Stimulated activated CD4-positive, alpha-beta T cell treated with anti-CD3 and anti-CD28 coated beads, Interleukin-1b, Interleukin-23, amount 100 ng/mL, for 1 hour (primary cell): ENCODE data around the gene LDLRAD3.

ENCODE experiments used
- DNase-seq, 2 donors: peaks; one replicate each; pipeline ENCODE4 v3.0.0-alpha.2; 2020; ENCODE audit warnings: low read depth in 2 of 2

LDLRAD3 gene

DNA sequence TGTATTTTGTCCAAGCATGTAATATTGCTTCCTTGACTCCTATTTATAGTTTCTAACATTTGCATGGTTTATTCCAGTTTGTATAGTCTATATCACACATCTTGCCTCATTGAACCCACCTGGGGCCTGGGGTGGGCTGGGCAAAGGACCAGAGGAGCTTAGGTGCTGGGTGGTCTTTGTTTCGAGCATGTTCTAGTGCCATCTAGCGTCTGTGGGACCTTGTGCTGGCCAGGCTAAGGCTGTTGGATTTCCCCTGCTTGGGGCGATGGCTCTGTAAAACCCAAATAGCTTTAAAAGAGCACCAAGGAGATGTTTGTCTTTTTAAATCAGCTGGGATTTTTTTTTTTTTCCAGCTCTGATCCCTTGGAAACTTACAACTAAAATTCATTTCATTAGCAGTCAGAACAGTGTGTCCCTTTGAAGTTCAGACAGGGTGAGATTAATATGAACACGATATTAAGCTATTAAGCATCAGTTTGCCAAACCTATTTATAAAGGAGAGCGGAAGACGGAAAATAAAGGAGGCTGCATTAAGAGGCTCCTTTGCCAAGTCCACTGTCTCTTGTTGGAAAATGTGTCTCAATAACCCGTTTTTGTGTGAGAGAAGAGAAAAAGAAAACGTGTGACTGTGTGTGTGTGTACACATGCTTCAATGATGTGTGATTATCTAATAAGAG, 188.0 kb downstream of the LDLRAD3 start:
- no peak for DNase-seq

DNA sequence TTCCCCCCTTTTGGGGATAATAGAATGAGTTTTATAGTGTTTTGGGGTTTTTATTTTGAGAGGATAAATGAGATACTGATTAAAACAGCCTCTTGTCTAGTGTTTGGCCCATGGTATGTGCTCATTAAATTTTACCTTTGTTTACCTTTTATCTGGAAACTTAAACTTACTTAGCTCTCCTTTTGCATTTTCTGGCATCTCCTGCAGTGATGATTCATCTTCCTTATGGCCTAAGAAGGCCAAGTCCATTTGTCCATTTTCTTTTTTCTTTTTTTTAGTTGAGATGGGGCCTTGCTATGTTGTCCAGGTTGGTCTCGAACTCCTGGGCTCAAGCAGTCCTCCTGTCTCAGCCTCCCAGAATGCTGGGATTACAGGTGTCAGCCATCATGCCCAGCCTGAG, 189.1 kb downstream of the LDLRAD3 start:
- no peak for DNase-seq

DNA sequence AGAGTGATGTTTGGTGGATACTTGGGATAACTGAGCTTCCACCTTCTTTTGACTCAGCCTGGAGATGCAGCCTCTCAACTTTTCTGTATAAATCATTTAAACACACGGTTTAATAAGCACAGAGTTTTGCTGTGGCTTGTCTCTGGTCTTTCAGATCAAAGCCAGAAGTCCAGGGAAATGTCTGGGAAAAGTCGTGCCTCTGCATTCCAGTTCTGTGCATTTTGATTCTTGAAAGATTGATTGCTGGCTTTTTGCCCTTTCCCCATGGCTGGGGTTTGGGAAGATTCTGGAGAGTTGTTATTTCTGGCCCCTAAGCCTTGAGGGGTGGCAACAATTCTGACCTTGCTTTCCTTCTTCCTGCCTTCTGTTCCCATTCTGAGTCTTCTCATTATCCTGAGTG, 191.2 kb downstream of the LDLRAD3 start:
- DNase-seq, result no peak

DNA sequence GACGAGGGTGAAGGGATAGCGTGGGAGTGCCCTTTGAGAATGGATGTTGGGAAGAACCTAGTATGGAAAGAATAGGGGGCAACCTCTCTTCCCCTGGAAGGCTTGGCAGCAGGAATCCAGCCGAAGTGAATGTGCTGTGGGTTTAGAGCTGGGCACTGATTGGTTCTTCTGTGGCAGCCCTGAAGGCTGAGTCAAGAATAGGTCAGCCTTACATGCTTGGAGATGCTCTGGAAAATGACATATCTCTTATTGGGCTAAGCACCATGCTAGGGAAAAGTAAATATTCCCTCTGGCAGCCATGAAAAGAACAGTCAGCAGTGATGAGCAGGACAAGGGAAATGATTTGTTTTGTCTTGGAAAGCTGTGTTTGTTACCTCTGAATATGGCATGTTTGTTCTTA, 195.9 kb downstream of the LDLRAD3 start:
- no peak for DNase-seq

DNA sequence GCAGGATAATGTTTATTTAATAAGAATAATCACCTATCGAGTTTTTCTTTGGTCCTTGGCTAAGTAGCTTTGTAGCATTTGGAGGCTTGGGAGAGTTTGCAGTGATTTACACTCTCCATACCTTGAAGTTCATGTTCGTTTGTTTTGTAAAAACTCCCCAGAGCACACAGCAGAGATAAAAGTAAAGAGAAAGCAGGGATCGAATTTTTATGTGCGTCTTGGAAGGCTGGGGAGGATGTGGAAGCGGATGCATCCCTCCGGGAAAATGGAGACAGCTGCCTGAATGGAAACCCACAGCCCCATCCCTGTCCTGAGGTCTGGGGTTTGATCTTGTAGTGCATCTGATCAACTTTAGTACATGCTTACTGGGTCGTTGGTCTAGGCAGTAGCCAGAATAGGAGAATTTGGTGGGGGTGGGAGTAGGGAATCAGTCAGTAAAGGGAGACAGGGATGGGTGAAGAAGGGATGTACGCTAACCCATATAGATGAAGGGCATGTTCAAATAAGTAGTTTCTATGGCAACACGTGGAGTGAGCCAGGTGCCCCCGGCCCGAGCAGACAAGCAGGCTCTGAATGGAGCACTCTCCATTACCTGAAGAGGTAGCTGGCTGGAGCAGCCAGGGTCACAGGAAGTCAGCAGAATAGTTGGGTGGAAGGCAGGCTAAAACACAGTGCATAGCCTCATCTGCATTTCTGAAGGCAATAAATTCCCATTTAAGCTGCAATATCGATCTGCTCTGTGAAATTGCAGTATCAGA, 197.5 kb downstream of the LDLRAD3 start:
- no peak for DNase-seq

DNA sequence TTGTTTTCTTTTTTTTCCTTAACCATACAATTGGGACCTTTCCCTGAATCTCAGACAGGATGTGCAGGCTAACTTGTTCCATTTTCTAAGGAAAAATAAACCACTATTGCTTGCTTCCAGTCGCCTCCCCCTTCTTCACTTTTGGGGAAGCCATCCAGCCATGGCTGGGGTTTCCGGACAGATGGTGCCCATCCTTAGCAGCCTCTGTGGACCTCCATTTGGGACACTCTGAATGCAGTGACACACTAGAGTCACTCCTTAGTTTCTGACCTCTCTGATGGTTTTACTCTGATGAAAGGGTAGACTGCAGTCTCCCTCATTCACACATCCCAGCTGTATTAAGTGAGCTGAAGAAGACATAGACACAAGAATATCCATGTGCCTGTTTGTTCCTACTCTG, 198.1 kb downstream of the LDLRAD3 start:
- DNase-seq, result no peak

DNA sequence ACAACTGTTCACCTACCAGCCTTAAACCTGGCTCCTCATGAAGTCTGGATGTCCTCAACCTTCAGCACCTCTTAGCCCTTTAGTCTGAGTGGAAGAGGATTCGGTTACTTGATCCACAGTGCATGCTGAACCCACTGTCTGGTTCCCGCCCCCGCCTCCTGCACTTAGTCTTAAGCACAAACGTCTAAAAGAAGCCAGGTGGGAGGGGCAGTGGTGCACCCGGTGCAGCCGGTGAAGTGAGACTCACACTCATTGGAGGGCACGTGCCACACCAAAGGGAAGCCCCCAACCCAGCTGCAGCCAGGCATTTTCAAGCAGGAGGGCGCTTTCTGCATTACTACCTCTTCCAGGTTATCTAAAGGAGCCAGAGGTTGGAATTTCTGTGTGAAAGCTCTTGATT, 198.6 kb downstream of the LDLRAD3 start:
- no peak for DNase-seq

DNA sequence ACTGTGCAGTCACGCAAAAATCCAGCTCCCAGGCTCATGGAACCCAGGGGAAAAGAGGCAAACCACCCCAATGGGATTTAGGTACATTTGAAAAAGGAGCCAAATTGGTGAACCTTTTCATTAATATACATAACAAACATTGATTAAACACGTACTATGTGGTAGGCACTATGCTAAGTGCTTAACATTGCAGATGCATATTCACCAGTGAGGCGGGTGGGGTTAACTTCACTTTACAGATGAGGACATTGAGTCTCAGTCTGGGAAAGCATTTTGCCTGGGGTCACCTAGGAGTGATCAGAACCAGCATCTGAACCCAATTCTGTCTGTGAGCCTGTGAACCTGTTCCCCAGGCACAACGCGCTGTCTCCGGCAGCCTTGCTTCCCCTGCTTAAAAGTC, 199.0 kb downstream of the LDLRAD3 start:
- no peak for DNase-seq

DNA sequence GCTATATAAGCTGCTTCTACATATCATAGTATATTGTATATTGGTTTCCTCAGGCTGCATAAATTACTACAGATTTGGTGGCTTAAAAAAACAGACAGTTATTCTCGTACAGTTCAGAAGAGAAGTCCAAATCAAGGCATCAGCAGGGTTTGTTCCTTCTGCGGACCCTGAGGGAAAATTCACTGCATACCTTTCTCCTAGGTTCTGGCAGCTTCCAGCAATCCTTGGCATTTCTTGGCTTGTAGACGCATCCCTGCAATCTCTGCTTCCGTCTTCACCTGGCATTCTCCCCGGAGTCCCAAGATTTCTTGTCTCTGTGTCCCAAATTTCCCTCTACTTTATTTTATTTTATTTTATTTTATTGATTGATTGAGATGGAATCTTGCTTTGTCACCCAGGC, 202.6 kb downstream of the LDLRAD3 start:
- DNase-seq, result no peak

DNA sequence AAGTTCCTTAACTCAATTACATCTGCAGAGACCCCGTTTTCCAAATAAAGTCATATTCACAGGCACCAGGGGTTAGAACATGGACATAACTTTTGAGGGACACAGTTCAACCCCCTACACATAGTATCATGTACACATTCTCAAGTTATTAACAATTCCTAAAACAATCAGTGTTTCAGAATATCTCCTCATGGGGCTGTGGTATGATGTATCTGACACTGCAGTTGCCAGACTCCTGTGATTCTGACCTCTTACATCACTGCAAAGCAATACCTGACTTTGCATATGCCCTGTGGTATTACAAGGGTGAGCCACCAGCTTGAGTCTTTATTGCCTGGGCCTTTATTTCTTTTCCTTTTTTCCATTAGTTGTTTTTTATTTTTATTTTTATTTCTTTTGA, 203.6 kb downstream of the LDLRAD3 start:
- DNase-seq, result no peak

DNA sequence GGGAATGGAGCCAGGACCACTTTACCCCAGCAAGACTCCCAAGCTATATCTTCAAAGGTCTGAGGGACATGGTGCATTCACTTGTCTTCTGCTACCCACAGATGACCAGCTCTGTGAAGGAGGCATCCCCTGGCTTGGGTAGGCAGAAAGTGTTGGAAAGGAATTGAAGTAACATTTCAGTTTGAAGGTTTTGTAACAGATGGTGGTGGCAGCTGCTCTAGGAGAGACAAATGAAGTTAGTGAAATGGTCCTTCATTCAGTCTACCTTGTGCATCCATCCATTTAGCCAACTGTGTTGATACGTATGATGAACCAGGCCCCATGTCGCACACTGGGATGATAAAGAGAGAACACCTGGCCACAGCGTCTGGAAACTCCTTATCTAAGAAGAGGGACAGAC, 204.8 kb downstream of the LDLRAD3 start:
- DNase-seq, result no peak

DNA sequence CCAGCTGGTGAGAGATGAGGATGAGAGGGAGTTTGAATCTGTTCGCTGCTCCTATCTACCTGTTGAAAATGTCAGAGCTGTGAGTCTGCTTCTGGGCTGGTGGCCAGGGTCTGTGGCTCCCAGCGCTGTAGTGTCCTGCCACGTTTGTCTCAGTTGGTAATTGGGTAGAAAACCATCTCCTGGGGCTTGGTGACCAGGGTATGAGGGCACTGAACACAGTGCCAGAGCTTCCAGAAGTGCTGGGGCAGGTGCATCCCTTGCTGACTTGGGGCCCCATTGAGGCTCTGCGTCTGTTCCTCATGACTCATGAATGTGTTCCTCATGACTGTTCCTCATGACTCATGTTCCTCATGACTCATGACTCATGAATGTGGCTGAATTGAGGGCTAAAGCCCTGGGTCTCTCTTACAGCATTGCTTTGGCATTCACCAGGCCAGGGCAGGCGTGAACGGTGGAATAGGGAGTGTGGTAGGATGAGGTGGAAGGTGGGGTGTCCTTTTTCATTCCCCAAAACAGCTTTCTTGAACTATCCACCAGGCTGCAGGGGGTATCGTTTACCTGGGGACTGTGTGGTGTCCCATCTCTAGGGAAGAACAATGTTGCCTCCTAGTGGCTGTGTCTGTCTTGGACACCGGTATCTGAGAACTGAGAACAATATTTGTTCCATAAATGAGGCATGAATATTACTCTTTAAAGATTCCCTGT, 205.8 kb downstream of the LDLRAD3 start:
- DNase-seq, result no peak

DNA sequence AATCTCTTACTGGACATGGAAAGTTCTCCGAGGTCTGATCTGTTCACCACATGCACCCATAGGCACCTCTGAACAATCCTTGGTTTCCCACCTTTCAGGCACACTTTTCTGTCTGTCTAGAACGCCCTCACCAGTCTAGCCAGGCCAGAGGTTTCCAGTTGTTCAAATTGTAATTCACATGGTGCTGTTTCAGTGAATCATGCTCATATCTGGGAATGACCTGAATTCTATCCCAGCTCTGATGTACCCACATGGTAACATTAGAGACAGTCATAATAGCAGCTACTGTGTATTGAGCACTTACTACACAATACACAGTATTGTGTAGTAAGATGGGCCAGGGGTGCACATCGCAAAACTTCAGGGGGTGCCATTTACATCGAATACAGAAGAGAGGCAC, 207.1 kb downstream of the LDLRAD3 start:
- no peak for DNase-seq

DNA sequence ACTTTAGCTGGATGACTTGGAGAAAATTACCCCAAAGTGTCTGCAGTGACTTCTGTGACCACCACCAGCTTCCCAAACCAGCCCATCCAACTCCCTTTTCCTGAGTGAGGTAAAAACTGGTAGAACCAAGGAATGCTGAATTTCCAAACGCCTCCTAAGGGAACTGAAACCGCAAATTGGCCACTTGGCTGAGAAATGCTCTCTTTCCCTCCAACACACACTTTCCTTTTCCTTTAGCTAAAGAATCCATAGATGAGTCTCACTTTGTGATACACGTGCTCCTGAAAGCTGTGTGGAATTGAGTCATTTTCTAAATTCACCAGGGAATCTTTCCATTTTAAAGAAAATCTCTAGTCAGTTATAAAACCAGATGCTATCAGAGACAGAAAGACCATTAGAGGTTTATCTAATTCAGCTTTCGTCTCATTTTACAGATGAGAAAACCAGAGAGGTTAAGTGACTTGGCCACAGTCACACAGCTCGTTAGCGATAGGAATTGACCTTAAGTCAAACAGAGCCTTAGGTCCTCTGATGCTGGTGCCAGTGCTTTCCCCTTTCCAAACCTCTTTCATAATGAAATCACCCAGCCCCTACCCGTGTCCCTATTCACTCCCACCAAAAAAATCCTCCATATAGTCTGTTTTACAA, 208.2 kb downstream of the LDLRAD3 start:
- DNase-seq, result no peak

DNA sequence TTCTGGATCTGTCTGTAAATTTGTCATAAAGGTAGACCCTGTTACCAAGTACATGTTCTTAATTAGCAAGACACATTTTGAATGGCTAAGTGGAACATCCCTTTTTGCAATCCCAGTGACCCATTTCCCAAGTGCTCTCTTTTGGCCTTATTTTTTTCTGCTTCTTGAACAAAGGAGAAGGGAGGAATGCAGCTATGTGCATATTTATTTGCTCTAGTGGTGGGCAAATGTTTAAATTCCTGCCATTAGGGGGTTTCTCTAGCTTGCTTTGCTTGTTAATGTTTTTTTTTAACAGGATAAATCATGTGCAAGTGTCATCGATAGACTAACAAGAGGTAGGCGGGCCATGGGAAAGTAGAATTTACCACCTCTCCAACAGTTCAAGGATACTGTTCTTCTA, 209.7 kb downstream of the LDLRAD3 start:
- DNase-seq, result no peak

DNA sequence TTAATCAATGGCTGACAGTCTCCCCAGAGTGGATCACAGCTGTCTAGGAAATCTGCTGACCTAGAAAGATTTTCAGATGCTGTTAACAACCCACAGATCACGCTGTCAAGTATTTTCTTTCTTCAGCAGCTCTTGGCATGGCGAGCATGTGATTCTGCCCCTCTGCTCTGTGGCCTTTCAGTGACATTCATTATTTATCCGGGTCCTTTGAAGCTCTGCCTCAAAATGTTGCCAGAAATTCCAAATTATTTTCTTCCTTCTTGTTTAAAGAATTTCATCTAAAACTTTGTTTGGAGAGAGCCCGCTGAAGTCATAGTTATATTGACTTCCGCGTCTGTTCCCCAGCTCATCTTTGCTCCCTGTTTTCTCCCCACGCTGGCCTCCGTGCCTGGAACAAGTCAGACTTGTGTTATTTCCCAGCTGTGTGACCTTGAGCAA, 211.3 kb downstream of the LDLRAD3 start:
- DNase-seq, result no peak

DNA sequence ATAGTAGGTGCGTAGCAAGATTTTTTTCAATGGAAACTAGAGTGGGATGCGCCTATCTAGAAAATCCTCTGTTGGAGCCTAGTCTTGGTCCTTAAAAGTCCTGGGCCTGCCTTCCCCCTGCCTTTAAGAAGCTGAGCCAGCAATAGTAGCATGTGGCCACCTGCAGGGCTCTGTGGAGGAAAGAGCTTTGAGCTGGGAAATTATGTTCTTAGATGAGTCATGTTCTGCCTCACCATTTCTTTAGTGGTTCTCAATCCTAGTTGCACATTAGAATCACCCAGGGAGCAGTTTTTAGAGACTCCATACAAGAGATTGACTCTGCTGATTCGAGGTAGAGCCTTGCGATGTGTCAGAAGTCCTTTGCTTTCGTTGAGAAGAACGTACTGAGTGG, 211.9 kb downstream of the LDLRAD3 start:
- DNase-seq, result no peak

DNA sequence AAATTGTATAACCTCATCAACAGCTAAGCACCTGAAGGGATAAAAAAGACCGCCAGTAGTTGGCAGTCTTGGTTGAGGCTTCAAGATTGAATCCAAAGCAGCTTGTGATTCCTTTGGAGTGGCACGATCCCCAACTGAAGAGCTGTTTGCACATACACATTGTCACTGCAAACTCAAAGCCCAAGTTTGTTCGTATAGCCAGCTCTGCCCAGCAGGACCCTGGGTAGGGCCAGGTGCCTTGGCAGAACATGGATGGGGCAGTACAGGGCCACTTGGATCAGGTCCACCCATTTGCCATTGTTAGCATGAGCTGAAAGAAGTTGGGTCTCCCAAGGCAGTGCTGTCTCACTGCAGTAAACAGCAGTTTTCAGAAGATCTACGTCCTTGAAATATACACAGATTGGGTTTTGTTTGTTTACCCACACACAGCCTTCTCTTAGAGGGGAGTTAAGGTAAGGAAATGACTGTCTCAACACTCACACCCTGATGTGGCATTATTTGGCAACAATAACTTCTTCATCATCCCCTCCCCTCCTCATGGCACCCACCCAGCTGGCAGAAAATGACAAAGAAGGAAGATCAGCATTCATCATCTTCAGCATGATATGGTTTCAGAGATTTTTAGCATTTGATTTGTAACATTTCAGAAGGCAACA, 212.4 kb downstream of the LDLRAD3 start:
- DNase-seq, result no peak

DNA sequence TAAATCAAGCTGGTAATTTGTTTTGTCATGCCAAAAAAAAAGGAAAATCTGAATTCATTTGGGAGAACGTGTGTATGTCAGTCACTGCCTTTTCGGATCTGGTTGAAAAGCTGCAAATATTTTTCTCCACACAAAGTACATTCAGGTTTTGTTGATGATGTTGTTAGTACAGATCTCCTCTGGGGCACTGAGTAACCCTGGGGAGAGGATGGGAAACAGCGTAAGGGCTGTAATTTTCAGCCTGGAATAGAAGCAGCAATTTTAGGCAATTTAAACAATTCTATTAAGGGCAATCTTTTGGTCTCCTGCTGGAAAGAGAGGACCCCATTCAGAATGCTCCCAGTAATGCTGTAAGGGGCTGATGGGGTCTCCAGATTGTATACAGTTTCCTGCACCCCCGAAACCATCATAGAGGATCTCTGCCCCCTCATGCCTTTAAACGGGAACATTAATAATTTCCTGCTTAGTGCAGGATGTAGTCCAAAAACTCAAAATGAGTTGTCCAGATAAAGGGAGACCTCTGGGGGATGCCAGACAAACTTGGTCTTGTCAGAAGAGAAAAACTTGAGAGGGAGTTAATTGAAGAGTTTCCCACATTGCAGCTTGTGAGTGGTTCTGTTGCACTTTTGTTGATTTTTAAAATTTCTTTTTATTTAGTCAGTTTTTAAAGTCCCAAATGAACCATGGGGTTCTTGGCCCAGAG, 213.1 kb downstream of the LDLRAD3 start:
- DNase-seq, result no peak

DNA sequence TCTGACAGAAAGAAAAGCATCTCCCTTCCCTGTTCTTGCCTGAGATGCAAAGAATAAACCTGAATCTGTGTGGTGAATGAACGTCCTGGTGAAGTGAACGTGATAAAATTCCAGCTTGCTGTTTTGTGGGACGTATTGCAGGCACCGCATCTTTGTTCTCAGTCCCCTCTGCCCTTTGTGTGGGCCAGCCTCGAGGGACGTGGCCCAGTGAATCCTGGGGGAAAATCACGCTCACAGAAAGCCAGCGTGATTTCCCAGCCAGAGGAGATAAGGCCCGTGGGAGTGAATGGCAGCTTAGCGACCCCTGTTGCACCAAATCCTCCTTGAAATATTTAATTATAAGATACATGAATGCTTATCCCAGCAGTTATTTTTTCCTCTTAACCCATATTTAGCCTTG, 216.2 kb downstream of the LDLRAD3 start:
- DNase-seq, result no peak

DNA sequence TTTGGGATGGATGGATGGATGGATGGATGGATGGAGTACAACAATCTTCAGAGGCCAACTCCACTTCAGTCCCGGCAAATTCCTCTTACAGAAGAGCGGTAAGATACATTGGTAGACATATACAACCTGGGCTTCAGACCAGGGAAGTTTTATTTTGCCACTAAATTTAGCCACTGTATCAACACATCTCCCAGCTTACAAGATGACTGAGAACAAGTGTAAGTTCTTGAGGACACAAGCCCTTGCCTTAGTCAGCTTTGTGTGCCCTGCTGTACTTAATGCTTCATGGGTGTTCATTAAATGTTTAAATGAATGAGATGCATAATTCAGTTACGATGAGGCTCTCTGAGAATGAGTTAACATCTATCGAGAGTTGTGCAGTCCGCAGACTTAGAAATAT, 217.7 kb downstream of the LDLRAD3 start:
- no peak for DNase-seq
